Measurements from ENCODE around the gene EML2.

Gene EML2

DNA sequence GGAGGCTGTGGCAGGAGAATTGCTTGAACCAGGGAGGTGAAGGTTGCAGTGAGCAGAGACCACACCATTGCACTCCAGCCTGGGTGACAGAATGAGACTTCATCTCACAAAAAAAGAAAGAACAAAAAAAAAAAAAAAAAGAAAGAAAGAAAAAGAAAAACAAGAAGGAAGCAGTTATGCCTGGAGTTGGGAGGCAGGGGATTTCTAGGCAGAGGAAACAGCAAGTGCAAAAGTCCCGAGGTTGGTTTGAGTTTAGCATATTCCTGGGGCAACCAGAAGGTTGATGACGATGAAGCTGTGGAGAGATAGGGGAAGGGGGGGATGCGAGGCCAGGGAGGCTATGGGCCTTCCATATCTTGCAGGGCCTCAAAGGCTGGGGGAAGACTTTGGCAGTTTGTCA, 11.5 kb upstream of the EML2 start:
- Histone ChIP-seq H3K4me1 (ENCODE audit: insufficient read depth, low read length) (no peaks in the 10 kb centered on the region), H3K9ac (ENCODE audit: low read depth, low read length) (no peak overlapping the region), H3K27me3 (ENCODE audit: insufficient read depth, low read length) (no peaks in the 10 kb centered on the region), H3K27ac (ENCODE audit: low read depth, low read length) (no peak overlapping the region), H3K36me3 (ENCODE audit: insufficient read depth, low read length) (no peaks in the 10 kb centered on the region), H3K9me3 (ENCODE audit: insufficient read depth, low read depth, low read length) (no peaks in the 10 kb centered on the region), H3K4me3 (ENCODE audit: low read length) (no peak overlapping the region)
- 79% methylated on average over 3 of the region's 3 CpGs for WGBS

DNA sequence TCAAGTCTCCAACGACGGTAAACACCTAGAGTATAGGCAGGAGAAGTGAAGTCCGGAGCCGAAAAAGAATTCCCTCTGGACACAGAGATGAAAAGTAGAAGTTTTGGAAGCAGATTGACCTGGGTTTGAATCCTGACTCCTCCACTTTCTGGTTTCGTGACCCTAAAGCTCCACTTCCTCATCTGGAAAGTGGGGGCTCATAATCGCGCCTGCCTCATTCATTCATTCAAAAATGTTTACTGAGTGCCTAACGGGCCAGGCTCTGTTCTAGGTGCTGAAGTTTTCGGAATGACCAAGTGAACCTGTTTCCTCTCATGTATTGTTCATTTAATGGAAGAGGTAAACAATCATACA, 7.1 kb upstream of the EML2 start:
- H3K27me3 ChIP-seq (ENCODE audit: insufficient read depth, low read length), result no peaks in the 10 kb centered on the region
- WGBS, result 62% methylated on average over 8 of the region's 9 CpGs
- no peaks in the 10 kb centered on the region for H3K36me3 ChIP-seq (ENCODE audit: insufficient read depth, low read length)
- no peak overlapping the region for H3K9ac ChIP-seq (ENCODE audit: low read depth, low read length)
- no peak overlapping the region for H3K27ac ChIP-seq (ENCODE audit: low read depth, low read length)
- peak overlapping the region; percentile 50 for H3K4me3 ChIP-seq (ENCODE audit: low read length)
- H3K9me3 ChIP-seq (ENCODE audit: insufficient read depth, low read depth, low read length), result no peaks in the 10 kb centered on the region
- peaks cover 7% of the 10 kb centered on the region for H3K4me1 ChIP-seq (ENCODE audit: insufficient read depth, low read length)

DNA sequence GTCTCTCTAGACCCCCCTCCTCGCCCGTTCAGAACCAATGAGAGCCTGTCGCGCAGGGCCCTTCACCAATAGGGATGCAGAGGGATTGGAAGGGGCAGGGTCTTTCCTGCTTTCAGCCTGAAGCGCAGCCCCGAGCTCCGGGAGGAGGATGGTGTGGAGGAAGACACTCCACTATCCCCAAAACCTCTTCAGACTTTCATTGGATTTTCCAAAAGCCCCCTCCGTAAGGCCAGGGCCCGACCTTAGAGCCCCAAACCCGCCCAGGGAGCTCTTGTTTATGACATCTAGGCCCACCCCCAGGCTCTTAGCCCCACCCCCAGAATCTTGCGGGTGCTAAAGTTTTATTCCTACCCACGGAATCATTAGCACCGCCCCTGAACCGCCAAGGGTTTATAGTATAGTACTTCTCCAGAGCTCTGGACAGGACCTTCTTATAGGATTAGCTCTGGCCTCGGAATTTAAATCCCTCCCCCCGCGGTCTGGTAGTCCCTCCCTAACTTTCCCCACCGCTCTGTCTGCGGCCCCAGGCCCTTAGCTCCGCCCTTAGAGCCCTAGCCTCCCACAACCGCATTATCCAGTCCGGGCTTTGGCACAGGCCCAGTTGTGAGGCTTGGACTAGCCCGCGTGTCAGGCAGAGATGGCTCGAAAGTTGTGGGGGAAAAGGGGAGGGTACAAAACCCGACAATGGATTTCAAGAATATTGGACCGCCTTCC, 6.6 kb upstream of the EML2 start:
- Histone ChIP-seq H3K27ac (ENCODE audit: low read depth, low read length) (no peak overlapping the region), H3K9ac (ENCODE audit: low read depth, low read length) (no peak overlapping the region), H3K36me3 (ENCODE audit: insufficient read depth, low read length) (no peaks in the 10 kb centered on the region), H3K9me3 (ENCODE audit: insufficient read depth, low read depth, low read length) (no peaks in the 10 kb centered on the region), H3K4me3 (ENCODE audit: low read length) (peak overlapping the region; percentile 50), H3K4me1 (ENCODE audit: insufficient read depth, low read length) (peaks cover 7% of the 10 kb centered on the region), H3K27me3 (ENCODE audit: insufficient read depth, low read length) (no peaks in the 10 kb centered on the region)
- WGBS, result 27% methylated on average over 24 of the region's 27 CpGs

DNA sequence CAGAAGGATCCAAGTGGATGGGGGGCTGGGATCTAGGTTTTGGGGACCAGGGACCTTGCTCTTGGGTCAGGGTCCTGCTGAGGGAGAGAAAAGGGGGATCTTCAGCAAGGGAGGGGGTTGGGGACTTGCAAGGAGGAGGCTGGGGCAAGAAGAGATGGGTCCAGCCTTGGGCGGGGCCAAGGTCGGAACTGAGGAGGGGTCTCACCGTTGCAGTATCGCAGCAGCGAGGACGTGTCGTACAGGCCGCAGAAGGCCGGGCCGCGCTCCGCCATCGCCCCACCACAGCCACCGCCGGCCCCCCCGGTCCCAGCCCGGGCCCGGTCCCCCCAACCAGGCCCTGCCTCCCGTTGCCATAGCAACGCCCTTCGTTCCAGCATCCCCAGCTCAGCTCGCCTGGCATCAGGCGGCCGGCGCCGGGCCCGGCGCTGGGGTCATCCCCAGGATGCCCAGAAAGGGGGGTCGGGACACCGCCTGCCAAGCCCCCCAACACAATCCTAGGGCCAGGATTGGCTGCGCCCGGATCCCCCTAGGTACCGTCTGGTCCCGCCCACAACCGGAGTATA, 6.0 kb upstream of the EML2 start:
- 64% methylated on average over 35 of the region's 35 CpGs for whole genome bisulfite sequencing
- Histone ChIP-seq H3K4me3 (ENCODE audit: low read length) (peak overlapping the region; percentile 50; the same call in 1 of the 2 replicates), H3K27me3 (ENCODE audit: insufficient read depth, low read length) (no peaks in the 10 kb centered on the region), H3K9me3 (ENCODE audit: insufficient read depth, low read depth, low read length) (no peaks in the 10 kb centered on the region), H3K27ac (ENCODE audit: low read depth, low read length) (no peak overlapping the region), H3K36me3 (ENCODE audit: insufficient read depth, low read length) (no peaks in the 10 kb centered on the region), H3K4me1 (ENCODE audit: insufficient read depth, low read length) (peaks cover 7% of the 10 kb centered on the region), H3K9ac (ENCODE audit: low read depth, low read length) (no peak overlapping the region)

DNA sequence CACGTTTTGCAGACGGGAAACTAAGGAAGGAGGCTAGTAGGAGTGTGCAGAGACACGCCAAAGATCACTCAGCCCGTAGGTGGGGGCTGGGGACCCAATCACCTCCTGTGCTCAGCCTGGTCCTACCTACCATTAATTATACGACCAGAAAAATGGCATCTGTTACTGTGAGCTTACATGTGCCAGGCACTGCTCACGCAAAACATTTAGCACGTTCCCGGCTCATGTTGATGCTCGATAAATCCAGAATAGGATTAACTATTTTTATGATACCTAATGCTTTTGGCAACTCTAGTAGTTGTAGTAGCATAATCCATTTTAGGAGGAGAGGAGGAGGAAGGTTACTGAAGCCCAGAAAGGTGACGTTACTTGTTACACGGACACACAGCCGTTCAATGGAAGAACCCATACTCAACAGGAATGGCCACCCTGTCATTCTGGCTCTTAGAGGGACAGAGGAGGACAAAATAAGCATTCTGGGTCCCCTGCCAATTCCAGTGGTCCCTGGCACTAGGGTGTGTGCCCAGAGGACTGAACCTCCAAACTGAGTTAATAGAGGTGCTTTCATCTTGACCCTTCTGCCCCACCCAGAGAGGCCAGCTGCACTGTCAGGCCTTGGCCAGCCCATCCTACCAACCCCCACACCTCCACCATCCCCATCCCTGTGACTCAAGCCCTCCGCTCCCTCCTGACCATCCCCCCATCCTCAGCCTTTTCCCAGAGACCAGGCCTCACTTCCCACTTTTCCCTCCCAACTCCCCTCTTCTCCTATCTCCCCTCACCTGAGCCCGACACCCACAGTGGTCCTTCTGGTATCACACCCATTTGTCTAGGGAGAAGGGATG, 5.0 kb upstream of the EML2 start:
- WGBS, result 49% methylated on average over 13 of the region's 14 CpGs
- Histone ChIP-seq H3K4me1 (ENCODE audit: insufficient read depth, low read length) (peaks cover 7% of the 10 kb centered on the region), H3K27me3 (ENCODE audit: insufficient read depth, low read length) (no peaks in the 10 kb centered on the region), H3K9ac (ENCODE audit: low read depth, low read length) (no peak overlapping the region), H3K27ac (ENCODE audit: low read depth, low read length) (no peak overlapping the region), H3K4me3 (ENCODE audit: low read length) (peak overlapping the region; percentile 74), H3K9me3 (ENCODE audit: insufficient read depth, low read depth, low read length) (no peaks in the 10 kb centered on the region), H3K36me3 (ENCODE audit: insufficient read depth, low read length) (no peaks in the 10 kb centered on the region)

DNA sequence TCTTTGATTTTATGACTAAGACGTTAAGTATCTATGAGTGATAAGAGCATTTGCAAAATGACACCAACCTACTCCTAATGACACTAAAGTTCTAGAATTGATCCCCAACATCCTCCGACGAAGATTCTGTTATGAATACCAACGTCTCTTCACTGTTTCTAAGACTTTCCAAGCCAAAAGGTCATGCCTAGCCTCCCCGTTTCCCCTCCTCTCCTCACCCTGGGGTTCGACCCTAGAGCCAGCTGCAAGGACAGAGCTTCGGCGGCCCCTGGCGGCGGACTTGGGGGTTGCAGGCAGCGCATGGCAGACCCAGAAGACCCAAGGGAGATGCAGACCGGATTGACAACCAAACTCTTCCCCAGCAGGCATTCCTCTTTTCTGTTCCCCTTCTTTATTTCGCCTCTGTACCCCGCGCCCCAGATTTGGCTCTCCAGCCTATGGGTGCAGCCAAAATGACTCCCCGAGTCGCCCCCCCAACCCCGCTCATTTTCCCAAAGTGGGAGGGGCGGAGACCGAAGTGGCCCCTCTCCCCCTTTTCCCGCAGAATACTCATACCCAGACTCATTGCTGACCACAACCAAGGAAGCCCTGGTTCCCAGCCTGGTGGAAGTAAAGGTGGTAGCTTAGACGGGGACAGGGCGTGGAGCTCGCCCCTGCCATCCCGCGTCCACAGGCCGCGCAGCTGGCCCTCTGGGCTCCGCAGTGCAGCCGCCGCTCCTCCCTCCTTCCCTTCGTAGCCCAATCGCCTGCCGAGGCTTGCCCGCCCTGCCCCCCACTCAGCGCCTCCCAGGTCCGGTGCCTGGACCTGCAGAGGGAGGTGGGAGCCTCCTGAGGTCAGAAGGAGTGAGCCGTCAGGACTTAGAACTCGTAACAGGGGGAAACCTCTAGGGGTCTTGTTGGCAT, 4.1 kb upstream of the EML2 start:
- H3K27ac ChIP-seq (ENCODE audit: low read depth, low read length), result no peak overlapping the region
- H3K4me3 ChIP-seq (ENCODE audit: low read length), result peak overlapping the region; percentile 74
- no peak overlapping the region for H3K9ac ChIP-seq (ENCODE audit: low read depth, low read length)
- H3K27me3 ChIP-seq (ENCODE audit: insufficient read depth, low read length), result no peaks in the 10 kb centered on the region
- no peaks in the 10 kb centered on the region for H3K36me3 ChIP-seq (ENCODE audit: insufficient read depth, low read length)
- WGBS, result 1% methylated on average over 37 of the region's 39 CpGs
- no peaks in the 10 kb centered on the region for H3K9me3 ChIP-seq (ENCODE audit: insufficient read depth, low read depth, low read length)
- peaks cover 8% of the 10 kb centered on the region for H3K4me1 ChIP-seq (ENCODE audit: insufficient read depth, low read length)

DNA sequence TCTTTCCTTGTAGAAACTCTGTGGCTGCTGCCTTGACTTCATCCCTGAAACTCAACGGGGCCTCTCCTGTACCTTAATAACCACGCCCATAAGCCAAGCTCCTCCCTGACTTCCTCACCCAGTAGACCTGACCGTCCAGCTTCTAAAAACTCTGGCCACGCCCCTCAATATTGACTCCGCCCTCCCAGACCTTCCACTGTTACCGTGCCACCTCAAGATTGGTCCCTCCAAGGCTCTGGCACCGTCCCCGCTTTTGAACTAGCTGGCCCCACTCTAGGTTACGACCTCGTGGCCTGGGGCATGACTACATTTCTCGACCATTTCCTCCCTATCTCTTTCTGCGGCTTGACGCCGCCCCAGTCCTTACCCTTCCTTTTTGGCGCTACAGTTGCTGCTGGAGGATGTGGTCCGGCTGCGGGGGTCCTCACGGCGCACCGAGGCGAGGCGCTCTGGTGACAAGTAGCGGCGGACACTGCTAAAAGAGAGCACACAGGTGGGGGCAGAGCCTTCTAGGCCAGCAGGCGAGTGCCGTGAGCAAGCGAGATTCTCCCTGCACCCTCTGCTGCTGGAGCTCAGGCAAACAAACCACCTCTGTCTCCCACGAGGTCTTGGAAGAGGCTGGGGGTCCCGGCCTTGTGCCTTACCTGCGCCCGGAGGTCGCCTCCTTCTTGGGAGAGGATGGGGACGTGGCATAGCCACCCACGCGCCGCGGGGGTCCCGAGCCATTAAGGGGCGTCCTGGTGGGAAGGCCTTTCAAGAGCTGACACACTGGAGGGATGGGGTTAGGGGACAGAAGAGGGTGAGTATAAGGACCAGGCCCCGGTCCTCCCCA, 2.3 kb upstream of the EML2 start:
- H3K9me3 ChIP-seq (ENCODE audit: insufficient read depth, low read depth, low read length), result no peaks in the 10 kb centered on the region
- H3K27ac ChIP-seq (ENCODE audit: low read depth, low read length), result no peak overlapping the region; the same call in 1 of the 2 replicates
- WGBS, result 1% methylated on average over 39 of the region's 40 CpGs
- no peaks in the 10 kb centered on the region for H3K36me3 ChIP-seq (ENCODE audit: insufficient read depth, low read length)
- peaks cover 13% of the 10 kb centered on the region for H3K4me1 ChIP-seq (ENCODE audit: insufficient read depth, low read length)
- H3K4me3 ChIP-seq (ENCODE audit: low read length), result peak overlapping the region; percentile 50
- no peaks in the 10 kb centered on the region for H3K27me3 ChIP-seq (ENCODE audit: insufficient read depth, low read length)
- H3K9ac ChIP-seq (ENCODE audit: low read depth, low read length), result peak overlapping the region; percentile 37; the same call in 1 of the 2 replicates

DNA sequence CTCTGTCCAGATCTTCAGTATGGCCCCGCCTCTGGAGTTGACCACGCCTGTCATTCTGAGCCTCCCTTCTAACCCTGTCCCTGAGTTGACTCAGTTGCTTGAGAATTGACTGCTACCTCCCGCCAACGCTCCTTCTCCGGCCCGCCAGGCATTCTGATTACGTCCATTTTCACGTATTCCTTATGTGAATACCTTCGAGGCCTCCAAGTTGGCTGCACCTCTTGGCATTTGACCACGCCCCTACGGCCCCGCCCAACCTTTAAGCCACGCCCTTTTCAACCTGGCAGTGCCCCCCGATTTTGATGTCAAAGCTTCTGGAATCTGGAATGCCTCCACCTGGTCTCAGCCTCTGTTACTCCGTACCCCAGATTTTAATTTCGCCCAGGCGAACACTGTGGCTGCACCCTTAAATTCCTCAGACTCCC, 1.7 kb upstream of the EML2 start:
- Histone ChIP-seq H3K27me3 (ENCODE audit: insufficient read depth, low read length) (no peaks in the 10 kb centered on the region), H3K36me3 (ENCODE audit: insufficient read depth, low read length) (no peaks in the 10 kb centered on the region), H3K9me3 (ENCODE audit: insufficient read depth, low read depth, low read length) (no peaks in the 10 kb centered on the region), H3K4me1 (ENCODE audit: insufficient read depth, low read length) (peaks cover 13% of the 10 kb centered on the region), H3K27ac (ENCODE audit: low read depth, low read length) (no peak overlapping the region), H3K9ac (ENCODE audit: low read depth, low read length) (no peak overlapping the region), H3K4me3 (ENCODE audit: low read length) (peak overlapping the region; percentile 50)
- 44% methylated on average over 17 of the region's 17 CpGs for WGBS

DNA sequence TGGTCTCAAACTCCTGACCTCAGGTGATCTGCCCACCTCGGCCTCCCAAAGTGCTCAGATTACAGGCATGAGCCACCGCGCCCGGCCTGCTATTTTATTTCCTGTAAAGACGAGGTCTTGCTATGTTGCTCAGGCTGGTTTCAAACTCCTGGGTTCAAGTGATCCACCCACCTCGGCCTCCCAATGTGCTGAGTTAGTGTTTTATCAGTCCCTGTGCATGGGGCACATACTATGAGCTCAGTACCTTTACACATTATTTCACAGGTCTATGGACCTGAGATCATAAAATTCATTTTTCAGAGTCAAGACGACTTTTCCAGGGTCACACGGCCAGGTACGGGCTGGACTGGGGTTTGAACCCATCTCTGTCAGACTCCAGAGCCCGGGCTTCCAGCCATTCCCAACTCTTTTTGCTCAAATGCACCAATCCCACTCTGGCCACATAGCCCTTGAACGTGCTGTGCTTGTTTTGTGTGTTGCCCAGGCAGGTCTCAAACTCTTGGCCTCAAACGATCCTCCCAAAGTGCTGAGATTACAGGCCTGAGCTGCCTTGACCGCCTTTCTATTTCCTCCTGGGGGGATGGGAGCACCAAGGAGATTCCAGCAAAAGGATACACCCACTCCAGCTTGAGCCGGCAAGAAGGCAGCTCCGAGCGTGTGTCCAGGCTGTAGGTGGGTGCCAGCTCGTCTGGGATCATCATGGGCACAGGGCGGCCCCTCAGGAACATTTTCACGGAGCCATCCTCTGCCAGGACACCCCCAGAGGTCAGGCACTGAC, 1.1 kb downstream of the EML2 start:
- no peaks in the 10 kb centered on the region for H3K36me3 ChIP-seq (ENCODE audit: insufficient read depth, low read length)
- peak overlapping the region; percentile 55; the same call in 1 of the 2 replicates for H3K27ac ChIP-seq (ENCODE audit: low read depth, low read length)
- peak overlapping the region; percentile 68 for H3K4me3 ChIP-seq (ENCODE audit: low read length)
- 51% methylated on average over 19 of the region's 19 CpGs for WGBS
- peak overlapping the region; percentile 41; the same call in 1 of the 2 replicates for H3K9ac ChIP-seq (ENCODE audit: low read depth, low read length)
- H3K9me3 ChIP-seq (ENCODE audit: insufficient read depth, low read depth, low read length), result no peaks in the 10 kb centered on the region
- H3K27me3 ChIP-seq (ENCODE audit: insufficient read depth, low read length), result no peaks in the 10 kb centered on the region
- H3K4me1 ChIP-seq (ENCODE audit: insufficient read depth, low read length), result peaks cover 9% of the 10 kb centered on the region
